Measurements from ENCODE around the gene OPN3. TPM values are rescaled to one million over a fixed set of nuclear protein-coding genes. Genes with fewer than 3 reads are reported as not detected.
"Not testable (repeated sequence)": the region's sequence is repeated elsewhere in the genome, so short reads cannot be mapped to it uniquely, and the experiment has no call there.

OPN3 gene, protein sequence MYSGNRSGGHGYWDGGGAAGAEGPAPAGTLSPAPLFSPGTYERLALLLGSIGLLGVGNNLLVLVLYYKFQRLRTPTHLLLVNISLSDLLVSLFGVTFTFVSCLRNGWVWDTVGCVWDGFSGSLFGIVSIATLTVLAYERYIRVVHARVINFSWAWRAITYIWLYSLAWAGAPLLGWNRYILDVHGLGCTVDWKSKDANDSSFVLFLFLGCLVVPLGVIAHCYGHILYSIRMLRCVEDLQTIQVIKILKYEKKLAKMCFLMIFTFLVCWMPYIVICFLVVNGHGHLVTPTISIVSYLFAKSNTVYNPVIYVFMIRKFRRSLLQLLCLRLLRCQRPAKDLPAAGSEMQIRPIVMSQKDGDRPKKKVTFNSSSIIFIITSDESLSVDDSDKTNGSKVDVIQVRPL
- total RNA-seq = 10 to 100 TPM in 1 of 2 donors, 1 to 10 TPM in 1; 7.2 to 13.4 TPM

DNA sequence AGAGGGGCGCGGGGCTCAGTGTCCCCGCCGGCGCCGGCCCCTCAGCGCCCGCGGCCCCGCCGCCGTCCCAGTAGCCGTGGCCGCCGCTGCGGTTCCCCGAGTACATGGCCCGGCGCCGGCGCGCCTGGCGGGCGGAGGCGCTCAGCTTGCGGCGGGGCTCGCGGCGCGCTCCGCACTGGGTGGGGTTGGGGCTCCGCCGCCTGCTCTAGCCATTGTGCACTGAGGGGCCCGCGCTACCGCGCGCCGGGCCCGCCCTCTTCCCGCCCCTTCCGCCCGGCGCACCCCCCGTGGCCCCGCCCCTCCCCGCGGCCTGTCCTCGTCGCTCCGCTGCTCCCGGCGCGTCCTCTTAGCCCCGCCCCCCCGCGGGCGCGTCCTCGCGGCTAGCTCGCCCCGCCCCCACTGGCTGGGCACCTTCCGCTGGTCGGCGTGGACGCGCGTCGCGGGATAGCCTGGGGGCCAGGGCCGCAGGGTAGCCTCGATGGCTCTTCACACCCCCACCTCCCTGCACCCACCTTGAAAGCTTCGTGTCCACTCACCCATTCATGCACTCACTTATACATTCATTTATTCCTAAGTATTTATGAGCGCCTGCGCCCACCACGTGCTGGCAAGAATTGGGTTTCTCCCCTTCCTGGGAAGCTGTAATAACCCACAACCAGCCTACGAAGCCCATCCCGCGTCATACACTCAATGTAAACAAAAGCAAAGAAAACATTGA is at the start of gene OPN3, which contains the start of gene CHML:
TSS of gene OPN3 (minus strand) at position 221 of the 718 bp plus-strand sequence. CDS start at position 106, 115 bp downstream.
TSS of gene CHML (minus strand) at position 221 of the 718 bp plus-strand sequence. CDS start 4,603 bp downstream, outside the sequence.
- Histone ChIP-seq H3K9me3 (no peaks in the 10 kb centered on the region), H3K36me3 (no peaks in the 10 kb centered on the region), H3K27me3 (replicated peaks; ENCODE audit: insufficient read depth) (no peaks in the 10 kb centered on the region), H3K4me1 (ENCODE audit: control insufficient read depth in 1 of 2, low read depth in 2 of 2) (peaks cover 24 to 26% of the 10 kb centered on the region in 2 donors), H3K4me3 (peak within 1 kb of the TSS; percentile 78), H3K27ac (peak within 1 kb of the TSS; percentile 63 to 83)
- no peak for TF ChIP-seq CTCF (IDR thresholded peaks at IDR 0.05)
- ATAC-seq (ENCODE audit: insufficient number of reproducible peaks, low FRiP score, low read depth) (peak; percentile 93), DNase-seq (ENCODE audit: low spot score) (peak; percentile 73)

GRCh38 chr1:241688940-241689368 is 48.8 kb upstream of the OPN3 start:
- no peak for TF ChIP-seq CTCF (IDR thresholded peaks at IDR 0.05)

DNA sequence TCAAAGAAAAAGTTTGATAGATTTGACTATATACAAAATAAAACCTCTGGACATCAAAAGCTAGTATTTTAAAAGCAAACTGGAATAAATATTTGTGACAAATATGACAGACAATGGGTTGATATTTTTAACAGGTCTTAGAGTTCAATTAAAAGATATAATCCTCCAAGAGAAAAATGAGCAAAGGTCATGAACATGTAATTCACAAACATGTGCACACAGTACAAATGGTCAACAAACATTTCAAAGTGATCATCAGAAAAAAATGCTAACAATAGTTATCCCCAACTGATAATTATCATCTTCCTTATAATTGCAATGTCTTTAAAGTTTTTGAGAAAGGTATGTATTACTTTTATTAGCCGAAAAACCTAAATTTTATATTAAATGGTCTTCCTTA is 43.9 kb upstream of the OPN3 start:
- Histone ChIP-seq H3K27me3 (replicated peaks; ENCODE audit: insufficient read depth) (no peaks in the 10 kb centered on the region), H3K4me3 (no peak overlapping the region), H3K27ac (no peak overlapping the region), H3K9me3 (no peaks in the 10 kb centered on the region), H3K36me3 (no peaks in the 10 kb centered on the region), H3K4me1 (ENCODE audit: control insufficient read depth in 1 of 2, low read depth in 2 of 2) (no peaks in the 10 kb centered on the region)
- DNase-seq (ENCODE audit: low spot score) = no peak
- no peak for ATAC-seq (ENCODE audit: insufficient number of reproducible peaks, low FRiP score, low read depth)
- no peak for TF ChIP-seq CTCF (IDR thresholded peaks at IDR 0.05)

More at GRCh38 chr1:241688940-241689368, 48.8 kb upstream of the OPN3 start:
- Histone ChIP-seq H3K4me3 (no peak overlapping the region), H3K27me3 (replicated peaks; ENCODE audit: insufficient read depth) (no peaks in the 10 kb centered on the region), H3K27ac (no peak overlapping the region), H3K9me3 (no peaks in the 10 kb centered on the region), H3K4me1 (ENCODE audit: control insufficient read depth in 1 of 2, low read depth in 2 of 2) (no peaks in the 10 kb centered on the region), H3K36me3 (no peaks in the 10 kb centered on the region)
- DNase-seq (ENCODE audit: low spot score) = no peak
- no peak for ATAC-seq (ENCODE audit: insufficient number of reproducible peaks, low FRiP score, low read depth)

DNA sequence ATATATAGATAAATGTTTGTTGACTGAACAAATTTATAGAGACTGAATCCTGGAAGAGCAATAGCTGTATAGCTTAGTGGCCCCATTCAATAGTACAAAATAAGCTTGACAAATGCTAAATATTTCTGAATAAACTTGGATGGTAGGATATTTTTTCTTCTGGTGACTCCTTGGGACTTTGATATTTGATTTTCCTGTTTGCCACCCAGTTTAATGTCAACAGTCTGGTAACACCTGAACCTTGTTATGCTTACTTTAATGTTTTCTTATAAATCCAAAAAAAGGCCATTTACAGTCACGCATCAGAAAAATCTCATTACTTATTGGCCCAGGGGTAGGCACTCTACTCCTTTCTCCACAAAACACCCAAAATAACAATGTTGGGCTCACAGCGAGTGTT is 42.8 kb upstream of the OPN3 start:
- Histone ChIP-seq H3K4me1 (ENCODE audit: control insufficient read depth in 1 of 2, low read depth in 2 of 2) (no peaks in the 10 kb centered on the region), H3K9me3 (no peaks in the 10 kb centered on the region), H3K27ac (no peak overlapping the region), H3K36me3 (no peaks in the 10 kb centered on the region), H3K4me3 (no peak overlapping the region), H3K27me3 (replicated peaks; ENCODE audit: insufficient read depth) (no peaks in the 10 kb centered on the region)
- ATAC-seq (ENCODE audit: insufficient number of reproducible peaks, low FRiP score, low read depth) = no peak
- no peak for DNase-seq (ENCODE audit: low spot score)
- no peak for TF ChIP-seq CTCF (IDR thresholded peaks at IDR 0.05)

- not testable (repeated sequence) for H3K27ac ChIP-seq; H3K9me3 ChIP-seq; DNase-seq (ENCODE audit: low spot score)
These were observed 41.8 kb upstream of the OPN3 start for GRCh38 chr1:241681861-241682448.

More at GRCh38 chr1:241681861-241682448, 41.8 kb upstream of the OPN3 start:
- not testable (repeated sequence) for H3K36me3 ChIP-seq; H3K4me1 ChIP-seq (ENCODE audit: control insufficient read depth in 1 of 2, low read depth in 2 of 2); ATAC-seq (ENCODE audit: insufficient number of reproducible peaks, low FRiP score, low read depth); H3K4me3 ChIP-seq; H3K27me3 ChIP-seq (replicated peaks; ENCODE audit: insufficient read depth)
